GM12801 (cell line): ENCODE data around the gene PAFAH1B1.

Experiments used
- TF ChIP-seq, protein P1 (sequence below): IDR thresholded peaks from one replicate; pipeline ENCODE4 v1.5.1; 2011; ENCODE audit warnings: control low read depth; ENCODE audit not compliant: insufficient read length; ENCODE audit errors: extremely low read depth

The PAFAH1B1 gene

DNA sequence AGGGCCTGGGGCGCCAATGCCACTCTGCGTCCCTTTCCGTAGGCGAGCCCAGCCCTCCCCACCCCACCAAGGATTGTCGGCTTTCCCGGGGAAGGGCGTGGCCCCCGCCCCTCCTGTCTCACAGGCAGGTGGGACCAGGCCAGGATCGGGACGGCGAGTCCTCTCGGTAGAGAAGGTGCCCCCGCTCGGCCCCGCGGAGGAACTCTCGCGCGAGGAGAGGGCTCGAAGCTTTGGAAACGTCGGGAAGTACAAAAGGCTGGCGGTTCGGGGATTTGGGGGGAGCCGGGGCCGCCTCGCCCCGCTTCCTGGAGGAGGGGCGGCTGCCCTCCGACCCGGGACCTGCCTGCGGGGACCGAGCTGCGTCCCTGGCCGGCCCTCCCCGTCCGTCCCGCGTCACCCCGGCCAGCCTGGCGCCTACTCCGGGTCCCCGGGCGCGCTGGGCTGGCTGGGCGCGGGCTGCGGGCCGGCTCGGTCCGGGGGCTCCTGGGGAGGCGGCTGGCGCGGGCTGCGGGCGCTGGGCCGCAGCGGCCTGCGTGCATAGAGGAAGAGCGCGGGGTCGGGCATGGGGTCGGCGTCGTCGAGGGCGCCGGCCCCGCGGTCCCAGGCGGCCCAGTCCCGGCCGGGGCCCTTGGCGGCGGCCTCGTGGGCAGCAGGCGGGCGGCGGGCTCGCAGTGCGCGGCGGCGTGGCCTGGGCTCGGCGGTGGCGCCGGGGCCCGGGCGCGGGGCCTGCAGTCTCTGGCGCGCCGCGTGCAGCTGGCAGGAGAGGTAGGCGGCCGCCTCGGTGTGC, 130.7 kb downstream of the PAFAH1B1 start:
- TF ChIP-seq, protein P1, sequence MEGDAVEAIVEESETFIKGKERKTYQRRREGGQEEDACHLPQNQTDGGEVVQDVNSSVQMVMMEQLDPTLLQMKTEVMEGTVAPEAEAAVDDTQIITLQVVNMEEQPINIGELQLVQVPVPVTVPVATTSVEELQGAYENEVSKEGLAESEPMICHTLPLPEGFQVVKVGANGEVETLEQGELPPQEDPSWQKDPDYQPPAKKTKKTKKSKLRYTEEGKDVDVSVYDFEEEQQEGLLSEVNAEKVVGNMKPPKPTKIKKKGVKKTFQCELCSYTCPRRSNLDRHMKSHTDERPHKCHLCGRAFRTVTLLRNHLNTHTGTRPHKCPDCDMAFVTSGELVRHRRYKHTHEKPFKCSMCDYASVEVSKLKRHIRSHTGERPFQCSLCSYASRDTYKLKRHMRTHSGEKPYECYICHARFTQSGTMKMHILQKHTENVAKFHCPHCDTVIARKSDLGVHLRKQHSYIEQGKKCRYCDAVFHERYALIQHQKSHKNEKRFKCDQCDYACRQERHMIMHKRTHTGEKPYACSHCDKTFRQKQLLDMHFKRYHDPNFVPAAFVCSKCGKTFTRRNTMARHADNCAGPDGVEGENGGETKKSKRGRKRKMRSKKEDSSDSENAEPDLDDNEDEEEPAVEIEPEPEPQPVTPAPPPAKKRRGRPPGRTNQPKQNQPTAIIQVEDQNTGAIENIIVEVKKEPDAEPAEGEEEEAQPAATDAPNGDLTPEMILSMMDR, result no peak

DNA sequence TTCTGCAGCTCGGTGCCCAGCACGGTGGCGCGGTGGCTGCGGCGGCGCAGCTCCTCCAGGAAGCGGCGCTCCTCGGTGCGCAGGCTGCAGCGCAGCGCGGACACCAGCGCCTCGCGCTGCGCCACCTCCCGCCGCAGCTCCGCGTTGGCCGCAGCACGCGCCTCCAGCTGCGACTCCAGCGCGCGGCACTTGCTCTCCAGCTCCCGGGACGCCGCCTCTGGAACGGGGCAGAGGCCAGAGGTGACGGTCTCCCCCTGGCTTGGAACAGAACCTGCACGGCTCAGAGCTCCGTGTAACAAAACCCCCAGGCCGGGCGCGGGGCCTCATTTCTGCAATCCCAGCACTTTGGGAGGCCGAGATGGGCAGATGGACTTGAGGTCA, 131.3 kb downstream of the PAFAH1B1 start:
- TF ChIP-seq, protein P1, result no peak

DNA sequence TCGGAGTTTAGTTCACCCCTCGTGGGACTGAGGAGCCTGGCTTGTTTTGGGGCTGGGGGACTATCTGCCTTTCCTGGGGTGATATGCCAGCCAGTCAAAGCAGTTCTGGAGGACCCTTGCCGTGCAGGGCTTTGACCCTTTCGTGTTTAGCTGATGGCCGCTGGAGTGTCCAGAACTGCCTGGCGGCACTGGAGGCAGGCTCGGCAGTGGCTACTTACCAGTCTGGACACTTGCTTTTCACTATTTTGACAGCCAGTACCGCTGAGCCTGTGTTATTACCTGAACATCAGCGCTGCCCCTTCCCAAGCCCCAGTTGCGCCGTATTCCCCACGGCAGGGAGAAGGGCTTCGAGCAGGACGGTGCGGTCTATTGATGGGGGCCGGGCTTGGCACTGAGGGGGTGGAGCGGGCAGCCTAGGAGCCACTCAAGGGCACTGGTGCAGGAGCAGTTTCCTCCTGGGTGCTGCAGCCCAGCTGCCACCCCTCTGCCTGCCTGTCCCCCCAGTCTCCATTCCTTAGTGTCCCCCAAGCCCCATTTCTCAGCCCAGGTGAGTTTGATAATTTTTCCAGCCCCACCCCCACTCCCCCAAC, 137.4 kb downstream of the PAFAH1B1 start:
- TF ChIP-seq, protein P1, result no peak

DNA sequence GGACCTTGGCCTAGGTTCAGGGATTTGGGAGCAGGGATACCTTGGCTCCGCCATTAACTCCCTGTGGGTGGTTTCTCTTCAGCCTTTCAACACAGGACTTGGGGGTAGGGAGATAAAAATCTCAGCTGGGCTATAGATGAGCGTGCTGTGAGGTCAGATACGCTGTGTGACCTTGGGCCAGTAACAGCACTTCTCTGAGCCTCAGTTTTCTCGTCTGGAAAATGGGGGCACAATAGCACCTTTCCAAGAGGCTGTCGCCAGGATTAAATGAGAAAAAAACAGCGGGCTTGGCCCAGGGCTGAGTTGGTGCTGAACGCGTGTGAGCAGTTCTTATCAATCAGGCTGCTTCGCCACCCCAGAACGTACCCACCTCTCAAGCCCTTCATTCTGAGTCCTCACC, 138.4 kb downstream of the PAFAH1B1 start:
- TF ChIP-seq, protein P1, result no peak

DNA sequence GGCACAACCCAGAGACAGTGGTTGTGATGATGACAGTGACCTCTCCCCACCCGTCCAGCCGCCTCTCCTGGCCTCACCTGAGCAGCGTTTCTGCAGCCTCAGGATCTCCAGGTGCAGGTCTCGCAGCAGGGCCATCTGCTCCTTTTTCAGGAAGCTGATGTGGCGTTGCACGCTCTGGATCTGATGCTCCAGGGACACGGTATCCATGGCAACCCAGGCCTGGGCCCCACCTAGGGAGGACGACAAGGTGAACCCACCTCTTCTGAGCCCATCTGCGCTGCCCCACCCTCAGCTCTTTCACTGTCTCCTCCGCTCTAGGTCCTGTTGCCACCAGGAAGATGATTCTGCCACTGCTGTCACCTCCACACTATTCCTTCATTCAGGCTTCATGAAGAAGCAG, 141.5 kb downstream of the PAFAH1B1 start:
- TF ChIP-seq, protein P1, result no peak
